PC-9 (cell line): ENCODE data around the gene DOCK2. TPM values are rescaled to one million over a fixed set of nuclear protein-coding genes. Genes with fewer than 3 reads are reported as not detected.

ENCODE experiments used
- BruUV-seq: library from RNA; stranded (reverse); fragments of 400-500 nt; replicated peaks from 2 replicates; lab custom pipeline; 2021; lab: Mats Ljungman, UMichigan
- CTCF ChIA-PET: fragments of 300-600 bp; sonication (Branson Sonifier 250); formaldehyde crosslinking; loops from one replicate; lab custom pipeline; 2022; ENCODE audit warnings: antibody characterized with exemption; lab: Charles Lee
- POLR2A ChIA-PET: fragments of 300-600 bp; sonication (Branson Sonifier 250); formaldehyde crosslinking; loops from one replicate; lab custom pipeline; 2022; ENCODE audit warnings: antibody characterized with exemption; ENCODE audit not compliant: unreplicated experiment; lab: Charles Lee
- DNase-seq, 2 experiments: peaks; one replicate each; pipeline versions ENCODE4 v3.0.0 to v3.0.0-alpha.2; 2015 to 2022; ENCODE audit warnings: mixed read lengths in 1 of 2
- H2AFZ ChIP-seq: fragments of 200-600 bp; sonication (generic); 2 replicates; pipeline ENCODE4 v1.8.1; 2017; ENCODE audit warnings: antibody characterized with exemption
- H3F3A ChIP-seq: fragments of 200-600 bp; sonication (generic); 2 replicates; pipeline ENCODE4 v1.8.1; 2017; ENCODE audit warnings: antibody characterized with exemption, mild to moderate bottlenecking, low read depth; ENCODE audit not compliant: insufficient read depth
- H3K27ac ChIP-seq: fragments of 200-600 bp; sonication (generic); 2 replicates; pipeline ENCODE4 v1.6.1; 2016; ENCODE audit warnings: mixed run types
- H3K27me3 ChIP-seq: fragments of 200-600 bp; sonication (generic); 2 replicates; pipeline ENCODE4 v1.6.1; 2016; ENCODE audit warnings: low read depth, mixed run types; ENCODE audit not compliant: insufficient read depth
- H3K36me3 ChIP-seq: fragments of 200-600 bp; sonication (generic); 2 replicates; pipeline ENCODE4 v1.6.1; 2016; ENCODE audit warnings: low read depth, mixed run types
- H3K4me1 ChIP-seq: fragments of 200-600 bp; sonication (generic); replicated peaks from 2 replicates; pipeline ENCODE4 v1.6.1; 2016; ENCODE audit warnings: mixed run types; ENCODE audit not compliant: insufficient read depth
- H3K4me2 ChIP-seq: fragments of 200-600 bp; sonication (generic); 2 replicates; pipeline ENCODE4 v1.6.1; 2017; ENCODE audit warnings: mixed run types
- H3K4me3 ChIP-seq: fragments of 200-600 bp; sonication (generic); 2 replicates; pipeline ENCODE4 v1.6.1; 2016; ENCODE audit warnings: mixed run types
- H3K79me2 ChIP-seq: fragments of 200-600 bp; sonication (generic); 2 replicates; pipeline ENCODE4 v1.6.1; 2017; ENCODE audit warnings: low read depth, mixed run types
- H3K9me2 ChIP-seq: fragments of 200-600 bp; sonication (generic); 2 replicates; pipeline ENCODE4 v1.8.1; 2017; ENCODE audit warnings: mild to moderate bottlenecking; ENCODE audit not compliant: insufficient read depth
- H3K9me3 ChIP-seq: fragments of 200-600 bp; sonication (generic); 2 replicates; pipeline ENCODE4 v1.8.1; 2016; ENCODE audit warnings: low read depth; ENCODE audit not compliant: insufficient read depth
- H4K20me1 ChIP-seq: fragments of 200-600 bp; sonication (generic); 2 replicates; pipeline ENCODE4 v1.8.1; 2017; ENCODE audit not compliant: insufficient read depth
- CTCF ChIP-seq: fragments of 200-600 bp; sonication (generic); conservative IDR thresholded peaks from 2 replicates; pipeline ENCODE4 v1.6.1; 2017; ENCODE audit warnings: mixed run types, antibody characterized with exemption, mild to moderate bottlenecking, moderate library complexity
- EZH2 ChIP-seq: fragments of 200-600 bp; sonication (generic); IDR thresholded peaks from 2 replicates; pipeline ENCODE4 v1.8.0; 2017; ENCODE audit warnings: antibody characterized with exemption, low read depth
- intact Hi-C: fragments of 100-400 bp; cut with micrococcal nuclease; formaldehyde crosslinking; loops from one replicate; pipeline ENCODE4 v1.10.0; 2022; ENCODE audit not compliant: unreplicated experiment
- total RNA-seq: library from RNA; stranded (reverse); gene quantifications from 2 replicates; pipeline ENCODE4 v1.2.3, GENCODE V29; 2021

Gene DOCK2
- total RNA-seq, 1 experiment from 2014 or later = 0.41 TPM

- POLR2A ChIA-PET = no interaction called here
- Histone ChIP-seq H3K4me1 (no peaks in the 10 kb centered on the region), H3K4me2 (no peak overlapping the region), H4K20me1 (no peaks in the 10 kb centered on the region), H3K9me3 (no peaks in the 10 kb centered on the region), H3K36me3 (no peaks in the 10 kb centered on the region), H3K9me2 (no peaks in the 10 kb centered on the region), H3F3A (no peaks in the 10 kb centered on the region), H3K27me3 (no peaks in the 10 kb centered on the region), H2AFZ (no peak overlapping the region), H3K27ac (no peak overlapping the region), H3K79me2 (no peaks in the 10 kb centered on the region), H3K4me3 (no peak overlapping the region)
- intact Hi-C loops = no loop called here
- DNase-seq = no peak
- TF ChIP-seq CTCF = no peak
- TF ChIP-seq EZH2 = no peak
- BruUV-seq = no TSS peak
- CTCF ChIA-PET = no interaction called here
Observed at GRCh38 chr5:170008376-170008775, 371.3 kb downstream of the DOCK2 start.

DNA sequence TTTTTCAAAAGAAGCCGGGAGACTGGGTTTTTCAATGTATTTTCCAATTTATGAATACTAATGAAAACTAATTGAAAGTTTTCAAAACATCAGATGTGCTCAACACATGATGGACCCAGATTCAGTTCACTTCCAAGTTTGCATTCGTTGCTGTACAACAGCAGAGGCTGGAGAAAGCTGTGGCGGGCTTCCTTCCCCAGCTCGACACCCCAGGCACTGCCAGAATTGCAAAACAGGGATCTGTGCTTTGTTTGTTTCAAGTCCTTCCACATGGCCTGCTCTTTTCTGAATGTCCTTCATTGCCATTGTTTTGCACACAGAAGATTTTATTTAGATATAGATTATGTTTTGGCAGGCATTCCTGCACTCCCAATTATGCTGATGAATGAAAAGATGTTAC is 373.5 kb downstream of the DOCK2 start:
- intact Hi-C loops = no loop called here

DNA sequence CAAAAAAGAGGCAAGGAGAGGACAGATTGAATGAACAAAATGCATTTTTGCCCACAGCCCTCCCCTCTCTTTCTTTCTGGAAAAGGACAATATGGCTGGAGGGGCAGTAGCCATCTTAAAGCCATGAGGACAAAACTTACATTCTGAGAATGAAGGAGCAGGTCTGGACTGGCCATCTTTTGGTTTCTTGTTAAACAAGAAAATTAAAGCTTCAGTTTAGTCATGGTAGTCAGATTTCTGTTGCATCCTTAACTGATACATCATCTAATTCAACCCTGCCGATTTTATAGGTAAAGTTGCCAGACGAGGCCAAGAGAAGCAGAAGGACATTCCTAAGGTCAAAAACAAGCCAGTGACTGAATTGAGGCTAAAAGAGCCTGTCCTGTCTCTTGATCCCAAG is 374.7 kb downstream of the DOCK2 start:
- Histone ChIP-seq H3K9me2 (no peaks in the 10 kb centered on the region), H3K4me1 (no peaks in the 10 kb centered on the region), H3K79me2 (no peaks in the 10 kb centered on the region), H3K27ac (no peak overlapping the region), H4K20me1 (no peaks in the 10 kb centered on the region), H3K9me3 (no peaks in the 10 kb centered on the region), H3K27me3 (no peaks in the 10 kb centered on the region), H3K4me3 (no peak overlapping the region), H3K4me2 (no peak overlapping the region), H2AFZ (no peak overlapping the region), H3F3A (no peaks in the 10 kb centered on the region), H3K36me3 (no peaks in the 10 kb centered on the region)
- CTCF ChIA-PET = no interaction called here
- TF ChIP-seq EZH2 = no peak
- TF ChIP-seq CTCF = no peak
- intact Hi-C loops = no loop called here
- POLR2A ChIA-PET = no interaction called here
- no peak for DNase-seq
- BruUV-seq = no TSS peak

More for the DNA sequence above, 373.5 kb downstream of the DOCK2 start:
- Histone ChIP-seq H3K9me3 (no peaks in the 10 kb centered on the region), H4K20me1 (no peaks in the 10 kb centered on the region), H3K27me3 (no peaks in the 10 kb centered on the region), H3K27ac (no peak overlapping the region), H3K79me2 (no peaks in the 10 kb centered on the region), H3K4me3 (no peak overlapping the region), H2AFZ (no peak overlapping the region), H3K36me3 (no peaks in the 10 kb centered on the region), H3K4me2 (no peak overlapping the region), H3K4me1 (no peaks in the 10 kb centered on the region), H3F3A (no peaks in the 10 kb centered on the region), H3K9me2 (no peaks in the 10 kb centered on the region)
- no TSS peak for BruUV-seq
- DNase-seq = no peak
- ChIA-PET POLR2A (no interaction called here), CTCF (no interaction called here)
- no peak for TF ChIP-seq EZH2

DNA sequence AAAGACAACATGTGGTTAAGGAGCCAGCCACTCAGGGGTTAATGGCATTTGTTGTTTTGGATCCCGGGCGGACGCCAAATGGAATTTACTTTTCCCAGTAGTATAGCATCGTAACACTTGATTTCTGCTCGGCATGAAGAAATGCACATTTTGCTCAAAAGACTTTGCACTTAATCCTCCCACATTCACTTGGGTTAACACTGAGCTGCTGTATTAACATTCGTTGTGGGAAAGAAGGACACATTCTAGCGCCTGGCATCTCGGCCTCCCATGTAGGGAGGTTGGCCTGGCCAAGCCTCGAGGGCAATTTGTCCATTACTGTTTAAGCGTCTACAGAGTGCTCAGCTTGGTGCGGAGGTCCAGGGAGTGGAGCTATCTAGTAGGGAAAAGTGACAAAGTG is 375.5 kb downstream of the DOCK2 start:
- intact Hi-C loops = no loop called here
- ChIA-PET CTCF (no interaction called here), POLR2A (no interaction called here)
- Histone ChIP-seq H3K27me3 (no peaks in the 10 kb centered on the region), H3K9me2 (no peaks in the 10 kb centered on the region), H3K4me2 (no peak overlapping the region), H3F3A (no peaks in the 10 kb centered on the region), H3K4me3 (no peak overlapping the region), H3K36me3 (no peaks in the 10 kb centered on the region), H2AFZ (no peak overlapping the region), H4K20me1 (no peaks in the 10 kb centered on the region), H3K4me1 (no peaks in the 10 kb centered on the region), H3K9me3 (no peaks in the 10 kb centered on the region), H3K79me2 (no peaks in the 10 kb centered on the region), H3K27ac (no peak overlapping the region)
- no TSS peak for BruUV-seq
- no peak for DNase-seq
- TF ChIP-seq CTCF (no peak), EZH2 (no peak)
